Stimulated activated CD4-positive, alpha-beta T cell treated with anti-CD3 and anti-CD28 coated beads, Interleukin-12 subunit alpha, Interleukin-12 subunit beta, amount 100 ng/mL, for 4 hours (primary cell): ENCODE results near the gene PAPPA.

ENCODE experiments used
- DNase-seq: peaks from one replicate; pipeline ENCODE4 v3.0.0-alpha.2; 2020

PAPPA gene, protein sequence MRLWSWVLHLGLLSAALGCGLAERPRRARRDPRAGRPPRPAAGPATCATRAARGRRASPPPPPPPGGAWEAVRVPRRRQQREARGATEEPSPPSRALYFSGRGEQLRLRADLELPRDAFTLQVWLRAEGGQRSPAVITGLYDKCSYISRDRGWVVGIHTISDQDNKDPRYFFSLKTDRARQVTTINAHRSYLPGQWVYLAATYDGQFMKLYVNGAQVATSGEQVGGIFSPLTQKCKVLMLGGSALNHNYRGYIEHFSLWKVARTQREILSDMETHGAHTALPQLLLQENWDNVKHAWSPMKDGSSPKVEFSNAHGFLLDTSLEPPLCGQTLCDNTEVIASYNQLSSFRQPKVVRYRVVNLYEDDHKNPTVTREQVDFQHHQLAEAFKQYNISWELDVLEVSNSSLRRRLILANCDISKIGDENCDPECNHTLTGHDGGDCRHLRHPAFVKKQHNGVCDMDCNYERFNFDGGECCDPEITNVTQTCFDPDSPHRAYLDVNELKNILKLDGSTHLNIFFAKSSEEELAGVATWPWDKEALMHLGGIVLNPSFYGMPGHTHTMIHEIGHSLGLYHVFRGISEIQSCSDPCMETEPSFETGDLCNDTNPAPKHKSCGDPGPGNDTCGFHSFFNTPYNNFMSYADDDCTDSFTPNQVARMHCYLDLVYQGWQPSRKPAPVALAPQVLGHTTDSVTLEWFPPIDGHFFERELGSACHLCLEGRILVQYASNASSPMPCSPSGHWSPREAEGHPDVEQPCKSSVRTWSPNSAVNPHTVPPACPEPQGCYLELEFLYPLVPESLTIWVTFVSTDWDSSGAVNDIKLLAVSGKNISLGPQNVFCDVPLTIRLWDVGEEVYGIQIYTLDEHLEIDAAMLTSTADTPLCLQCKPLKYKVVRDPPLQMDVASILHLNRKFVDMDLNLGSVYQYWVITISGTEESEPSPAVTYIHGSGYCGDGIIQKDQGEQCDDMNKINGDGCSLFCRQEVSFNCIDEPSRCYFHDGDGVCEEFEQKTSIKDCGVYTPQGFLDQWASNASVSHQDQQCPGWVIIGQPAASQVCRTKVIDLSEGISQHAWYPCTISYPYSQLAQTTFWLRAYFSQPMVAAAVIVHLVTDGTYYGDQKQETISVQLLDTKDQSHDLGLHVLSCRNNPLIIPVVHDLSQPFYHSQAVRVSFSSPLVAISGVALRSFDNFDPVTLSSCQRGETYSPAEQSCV (N-terminal part only)

DNA sequence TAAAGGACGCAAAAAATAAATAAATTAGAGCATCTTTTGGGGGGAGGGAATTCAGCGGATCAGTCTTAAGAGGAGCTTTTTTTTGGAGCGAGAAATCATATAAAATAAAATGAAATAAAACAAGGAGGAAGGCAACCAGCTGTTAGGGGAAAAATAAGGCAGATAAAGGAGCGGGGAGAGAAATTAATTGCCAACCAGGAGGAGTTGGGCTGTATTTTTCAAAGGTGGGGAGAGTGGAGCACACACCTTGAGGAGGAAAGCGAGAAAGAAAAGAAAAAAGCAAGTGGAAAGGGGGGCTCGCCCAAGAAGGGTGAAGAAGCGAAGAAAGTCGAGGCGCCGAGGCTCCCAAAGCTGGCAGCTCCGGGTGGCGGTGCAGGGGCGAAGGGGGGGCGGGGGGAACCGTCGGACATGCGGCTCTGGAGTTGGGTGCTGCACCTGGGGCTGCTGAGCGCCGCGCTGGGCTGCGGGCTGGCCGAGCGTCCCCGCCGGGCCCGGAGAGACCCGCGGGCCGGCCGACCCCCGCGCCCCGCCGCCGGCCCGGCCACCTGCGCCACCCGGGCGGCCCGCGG lies at the start of gene PAPPA:
PAPPA (plus strand) TSS at position 27 of the 569 bp plus-strand sequence; CDS start at position 409, 382 bp downstream.
- no peak for DNase-seq

DNA sequence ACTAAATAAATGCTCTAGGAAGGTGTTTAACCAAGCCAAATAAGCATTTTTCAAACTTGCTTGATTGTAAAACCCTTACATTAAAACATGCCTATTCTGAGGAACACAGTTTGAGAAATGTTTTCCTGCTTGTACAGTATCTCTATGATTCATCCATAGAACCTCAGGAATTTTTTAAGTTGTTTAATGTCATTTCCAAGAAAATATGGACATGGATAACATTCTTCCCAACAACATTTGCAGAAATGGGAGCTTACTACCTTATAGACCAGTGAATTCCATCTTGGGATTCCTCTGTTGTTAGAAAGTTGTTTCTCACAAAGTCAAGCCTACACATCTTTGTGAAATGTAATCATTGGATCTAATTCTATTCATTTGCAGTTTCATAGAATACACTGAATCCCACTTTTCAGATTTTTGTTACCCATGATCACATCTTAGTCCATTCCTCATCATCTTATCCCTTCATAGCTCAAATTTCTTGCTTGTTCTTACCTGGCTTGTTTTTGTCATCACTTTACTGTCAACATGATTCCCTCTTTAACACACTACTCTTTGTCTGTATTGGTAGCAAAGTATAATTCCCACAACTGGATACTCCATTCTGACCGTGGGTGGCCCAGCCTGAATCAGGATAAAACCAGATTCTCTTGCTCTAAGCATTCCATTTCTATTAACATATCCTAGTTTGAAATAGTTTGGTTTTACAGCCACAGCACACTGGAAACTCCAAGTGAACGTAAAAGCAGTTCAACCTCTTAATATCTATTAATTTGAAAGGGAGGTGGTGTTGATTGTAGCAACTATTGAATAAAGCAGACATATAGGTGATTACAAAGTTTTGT lies 49.4 kb upstream of the PAPPA start:
- DNase-seq: no peak

DNA sequence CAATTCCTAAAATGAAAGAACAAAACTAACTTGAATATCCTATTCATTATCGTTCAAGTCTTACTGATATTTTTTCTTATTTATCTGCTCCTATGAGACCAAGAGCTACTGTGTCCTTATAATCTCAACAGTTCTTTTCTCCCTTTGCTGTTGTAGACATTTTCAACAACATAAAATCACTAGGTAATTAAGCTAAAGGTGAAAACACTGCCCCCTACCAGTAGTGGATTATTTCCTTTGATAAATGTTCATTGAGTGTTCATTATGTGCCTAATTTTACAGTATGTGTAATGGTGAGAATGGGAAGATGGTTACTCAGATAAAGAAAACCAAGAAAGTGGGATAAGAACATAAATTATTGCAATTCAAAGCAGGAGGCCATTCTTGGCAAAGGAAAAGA lies 41.4 kb upstream of the PAPPA start:
- DNase-seq: no peak

DNA sequence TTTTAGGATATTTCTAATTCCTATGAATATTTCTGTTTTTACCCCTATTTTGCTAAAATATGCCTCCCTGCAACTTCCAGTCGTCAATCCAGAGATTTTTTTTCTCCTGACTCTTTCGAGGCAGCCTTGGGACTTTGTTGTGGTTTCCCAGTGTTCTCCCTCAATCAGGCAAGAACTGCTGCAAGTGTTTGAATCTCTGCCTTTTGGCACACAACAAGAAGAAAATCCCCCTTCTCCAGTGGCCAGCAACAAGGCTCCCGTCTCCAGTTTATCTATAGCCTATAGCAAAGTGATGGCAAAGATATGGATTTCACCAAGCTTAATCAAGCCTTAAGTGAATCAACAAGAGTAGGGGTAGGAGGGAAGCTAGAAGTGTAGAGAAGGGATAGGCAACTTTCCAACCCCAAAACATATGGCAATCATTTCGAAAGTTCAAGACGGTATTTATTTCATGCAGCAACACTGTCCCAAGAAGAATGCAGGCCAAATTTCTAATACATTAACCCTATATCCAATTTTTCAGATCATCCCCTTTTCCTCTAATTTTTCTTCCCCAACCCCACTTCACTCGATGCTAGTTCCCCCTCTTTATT lies 37.7 kb upstream of the PAPPA start:
- no peak for DNase-seq

DNA sequence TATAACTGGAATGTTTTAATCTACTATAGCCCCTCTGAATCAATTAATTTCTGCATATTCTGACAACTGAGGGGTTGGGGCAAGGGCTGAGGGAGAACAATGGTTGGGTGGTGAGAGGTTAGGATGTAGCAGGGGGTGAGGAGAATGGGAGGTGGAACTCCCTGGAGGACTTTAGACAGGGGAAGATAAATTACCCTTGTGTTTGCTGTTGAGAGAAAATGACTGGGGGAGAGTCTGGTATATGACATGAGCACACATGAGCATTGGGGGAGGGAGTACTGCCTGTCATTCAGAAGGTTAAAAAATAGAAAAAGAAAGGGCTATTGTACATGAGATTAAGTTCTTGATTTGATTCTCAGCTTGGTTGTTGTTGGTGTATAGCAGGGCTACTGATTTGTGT lies 37.2 kb upstream of the PAPPA start:
- DNase-seq: no peak

DNA sequence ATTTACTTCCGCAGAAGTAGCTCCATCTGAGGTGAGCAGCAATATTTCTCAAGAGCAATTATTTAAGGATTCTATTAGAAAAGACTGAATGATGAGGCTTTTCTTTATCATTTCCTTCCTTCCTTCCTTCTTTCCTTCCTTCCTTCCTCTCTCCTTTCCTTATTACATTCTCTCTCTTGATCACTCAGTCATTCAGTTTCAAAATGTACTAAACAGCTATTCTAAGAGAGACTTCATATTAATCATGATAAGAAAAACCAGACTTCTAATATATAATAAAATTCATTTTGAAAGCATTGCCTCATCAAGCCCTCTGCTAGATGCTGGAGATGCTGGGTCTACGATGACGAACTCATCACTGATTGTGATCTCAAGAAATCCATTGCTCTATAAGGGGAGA lies 30.4 kb upstream of the PAPPA start:
- DNase-seq: no peak

DNA sequence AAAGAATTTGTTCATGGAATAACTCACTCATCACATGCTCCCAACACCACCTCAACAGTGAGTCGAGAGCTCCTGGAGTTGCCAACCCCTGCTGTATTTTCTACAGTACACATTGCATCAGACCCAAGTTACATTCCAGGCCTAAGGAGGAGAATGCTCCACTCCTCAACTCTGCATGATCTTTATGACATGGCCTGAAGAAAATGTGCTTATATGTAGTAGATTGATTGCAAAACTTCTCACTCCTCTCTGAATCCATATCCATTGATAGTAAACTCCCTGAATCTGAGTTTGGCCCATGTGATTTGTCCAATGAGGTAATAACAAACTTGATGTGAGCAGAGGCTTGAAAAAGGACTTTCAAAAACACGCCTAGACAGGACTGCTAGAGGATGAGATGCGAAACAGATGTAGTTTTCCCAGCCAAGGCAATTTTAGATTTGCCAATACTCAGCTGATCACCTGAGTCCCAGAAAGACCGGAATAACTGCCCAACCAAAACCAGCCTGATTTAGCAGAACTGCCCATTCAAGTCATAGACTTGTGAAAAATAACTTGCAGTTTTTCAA lies 29.0 kb upstream of the PAPPA start:
- DNase-seq: no peak

DNA sequence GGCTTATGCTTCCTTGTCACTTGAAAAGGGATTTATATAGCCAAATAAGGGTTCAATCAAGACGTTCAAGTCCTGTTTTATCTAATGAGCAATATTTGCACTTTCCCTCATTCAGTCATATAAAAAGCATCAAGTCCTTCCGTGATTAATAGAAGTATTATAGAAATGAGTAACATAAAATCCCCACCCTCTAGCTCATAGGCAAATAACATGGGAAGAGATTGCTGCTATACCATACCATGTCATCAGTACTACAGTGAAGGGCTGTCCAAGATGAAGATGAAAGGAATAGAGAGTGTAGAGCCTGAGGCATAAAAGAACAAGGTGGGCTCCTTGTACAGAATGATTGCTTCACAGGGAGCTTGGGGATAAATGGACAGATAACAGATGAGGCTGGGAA lies 20.4 kb upstream of the PAPPA start:
- no peak for DNase-seq

DNA sequence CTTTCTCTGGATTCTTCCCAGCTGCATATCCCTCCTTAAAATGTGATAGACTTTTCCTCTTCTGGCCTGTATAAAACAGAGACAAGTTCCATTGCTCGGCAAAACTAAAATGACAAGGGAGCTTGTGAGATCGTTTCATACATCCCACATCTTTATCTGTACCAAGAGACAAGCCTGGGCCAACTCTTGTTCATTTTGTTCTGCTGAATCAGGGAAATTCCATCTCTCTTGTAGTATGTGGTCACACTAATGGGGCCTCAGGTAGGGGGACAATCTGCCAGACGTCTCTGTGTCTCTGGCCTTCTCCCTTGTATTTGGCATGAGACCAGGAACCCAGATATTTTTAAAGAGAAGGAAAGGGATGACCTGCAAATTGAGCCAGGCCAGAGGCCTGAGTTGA lies 18.6 kb upstream of the PAPPA start:
- no peak for DNase-seq

DNA sequence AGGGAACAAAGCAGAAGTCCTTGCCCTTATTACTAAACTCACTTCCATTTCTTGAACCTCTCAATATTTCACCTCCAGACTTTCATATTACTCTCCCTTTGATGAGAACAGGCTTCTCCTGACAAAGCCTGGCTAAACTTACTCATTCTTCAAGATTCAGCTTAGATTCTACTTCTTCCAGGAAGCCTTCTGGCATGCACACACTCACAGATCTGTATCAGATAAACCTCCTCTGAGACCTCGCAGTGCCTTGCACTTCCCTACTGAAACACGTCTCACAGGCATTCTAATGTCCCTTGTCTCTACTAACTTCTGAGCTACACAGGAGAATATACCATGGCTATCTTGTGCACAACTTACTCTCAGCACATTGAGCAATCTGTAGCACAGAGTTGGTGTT lies 16.6 kb upstream of the PAPPA start:
- DNase-seq: no peak

DNA sequence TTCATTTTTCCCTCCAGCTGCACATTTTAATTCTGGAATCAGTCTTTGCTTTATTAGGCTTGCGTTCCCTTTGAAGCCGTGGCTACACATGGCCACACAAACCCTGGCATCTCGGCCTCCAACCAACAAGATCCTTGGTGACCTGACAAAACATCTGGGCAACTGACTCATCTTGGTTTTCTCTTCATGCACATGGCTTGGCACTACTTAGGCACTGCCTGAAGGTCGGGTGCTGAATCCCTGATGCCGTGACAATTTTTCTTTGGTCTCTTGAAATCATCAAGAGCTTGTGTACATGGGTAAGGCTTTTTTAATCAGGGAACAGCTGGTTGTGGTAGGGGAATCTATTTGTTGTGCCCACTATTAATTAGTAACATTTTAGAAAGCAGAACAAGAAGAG lies 16.0 kb upstream of the PAPPA start:
- no peak for DNase-seq

DNA sequence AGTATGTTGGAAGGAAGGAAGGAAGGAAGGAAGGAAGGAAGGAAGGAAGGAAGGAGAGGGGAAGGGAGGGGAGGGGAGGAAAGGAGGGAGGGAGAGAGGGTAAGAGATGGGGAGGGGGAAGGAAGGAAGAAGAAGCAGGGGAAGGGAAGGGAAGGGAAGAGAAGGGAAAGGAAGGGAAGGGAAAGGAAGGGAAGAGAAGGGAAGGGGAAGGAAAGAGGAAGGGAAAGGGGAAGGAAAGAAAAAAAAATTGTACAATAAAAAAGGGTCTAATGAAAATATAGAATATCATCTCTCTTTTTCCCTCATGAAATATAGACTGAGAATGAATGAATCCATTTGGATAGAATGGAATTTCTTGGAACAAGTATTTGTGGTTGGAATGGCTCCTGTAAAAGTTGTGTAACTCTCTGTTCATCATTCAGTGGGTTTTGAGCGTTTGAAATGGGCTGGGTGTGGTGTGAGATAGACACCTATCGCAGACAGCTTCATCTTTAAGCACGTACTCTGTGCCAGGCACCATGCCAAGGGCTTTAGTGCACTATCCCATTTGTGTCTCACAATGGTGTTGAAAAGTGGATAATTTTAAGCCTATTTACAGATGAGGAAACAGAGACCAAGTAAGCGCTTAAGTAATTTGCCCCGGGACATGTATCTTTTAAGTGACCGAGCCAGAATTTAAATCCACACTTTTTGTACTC lies 11.6 kb upstream of the PAPPA start:
- no peak for DNase-seq

DNA sequence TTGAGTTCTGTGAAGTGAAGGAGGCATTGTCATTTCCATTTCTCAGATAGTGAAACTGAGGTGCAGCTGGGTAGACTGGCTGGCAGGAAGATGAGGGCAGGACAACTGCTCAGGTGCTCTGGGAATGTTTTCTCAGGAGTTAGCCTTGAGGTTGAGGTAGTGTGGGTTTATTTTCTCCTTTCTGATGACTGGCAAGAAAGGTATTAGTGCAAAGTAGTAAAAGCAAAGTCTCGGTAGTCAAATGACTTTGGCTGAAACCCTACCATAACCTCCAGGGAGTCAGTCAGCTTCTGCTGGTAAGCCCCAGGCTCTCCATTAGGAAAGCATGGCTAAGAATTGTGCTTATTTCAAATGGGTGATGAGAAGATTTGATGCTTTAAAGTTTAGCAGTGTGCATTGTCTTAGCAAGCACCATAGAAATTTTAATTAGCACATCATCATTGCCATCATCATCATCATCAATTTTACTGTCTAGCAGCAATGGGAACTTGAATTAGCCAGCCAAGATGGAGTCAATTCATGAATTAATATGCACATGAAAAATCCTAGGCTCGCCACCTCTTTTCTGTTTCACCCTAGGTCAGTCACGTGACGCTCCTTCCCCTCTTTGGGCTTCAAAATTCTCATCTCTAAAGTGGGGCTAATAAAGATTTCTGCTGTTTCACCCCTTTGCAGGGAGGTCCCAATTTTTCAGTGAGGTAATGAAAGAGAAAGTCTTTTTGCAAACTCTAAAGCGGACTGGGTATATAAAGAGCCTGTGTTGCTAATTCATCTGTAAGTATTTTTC lies 10.7 kb upstream of the PAPPA start:
- DNase-seq: no peak

DNA sequence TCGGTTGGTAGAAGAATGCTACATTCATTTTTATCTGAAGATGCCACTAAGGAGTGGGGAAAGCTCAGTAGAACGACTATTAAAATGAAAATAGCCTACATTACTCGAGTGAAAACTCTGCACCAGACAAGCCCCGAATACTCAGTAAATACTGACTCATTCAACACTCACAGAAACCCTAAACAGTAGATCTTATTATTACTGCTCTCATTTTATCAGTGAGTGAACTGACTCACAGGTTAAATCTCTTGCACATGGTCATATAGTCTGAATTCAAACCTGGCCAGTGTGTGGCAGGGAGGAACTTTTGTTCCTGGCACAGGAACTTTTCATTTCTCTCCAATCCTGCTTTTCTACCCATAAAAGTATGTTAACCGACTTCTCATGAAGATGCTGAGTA lies 9.6 kb upstream of the PAPPA start:
- DNase-seq: no peak

DNA sequence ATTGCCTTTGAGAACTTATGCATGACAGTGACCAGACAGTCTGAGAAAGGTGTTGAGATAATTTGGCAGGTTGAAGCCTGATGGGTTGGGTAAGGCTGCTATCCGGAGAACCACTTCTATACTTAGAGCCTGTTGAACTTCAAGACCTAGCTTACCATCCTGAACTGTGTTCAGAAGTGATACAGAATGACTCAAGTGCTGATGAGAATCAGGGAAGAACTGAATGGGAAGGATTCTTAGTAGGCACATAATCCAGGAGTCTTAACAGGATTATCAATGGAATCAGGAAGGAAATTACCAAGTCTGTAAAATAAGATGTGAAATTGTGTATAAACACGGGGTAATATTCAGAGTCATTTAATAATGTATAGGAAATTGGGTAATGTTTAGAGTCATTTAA lies 9.0 kb upstream of the PAPPA start:
- no peak for DNase-seq

DNA sequence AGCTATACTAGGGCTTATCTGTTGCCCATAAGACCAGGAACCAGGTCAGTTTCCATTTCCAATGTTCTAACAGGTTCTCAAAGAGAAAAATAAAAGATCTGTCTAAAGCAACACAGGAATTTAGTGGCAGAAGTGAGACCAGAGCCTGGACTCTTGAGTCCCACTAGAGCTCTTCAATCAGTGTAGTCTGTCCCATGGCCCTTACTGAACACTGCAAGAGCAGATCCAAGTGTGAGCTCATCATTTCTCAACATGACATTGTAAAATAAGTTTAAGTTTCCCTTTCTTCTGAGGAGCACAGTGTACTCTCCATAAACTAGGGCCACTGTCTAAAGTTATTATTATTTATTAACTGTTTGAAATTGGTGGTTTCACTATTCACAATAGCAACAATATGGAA lies 8.6 kb upstream of the PAPPA start:
- no peak for DNase-seq

DNA sequence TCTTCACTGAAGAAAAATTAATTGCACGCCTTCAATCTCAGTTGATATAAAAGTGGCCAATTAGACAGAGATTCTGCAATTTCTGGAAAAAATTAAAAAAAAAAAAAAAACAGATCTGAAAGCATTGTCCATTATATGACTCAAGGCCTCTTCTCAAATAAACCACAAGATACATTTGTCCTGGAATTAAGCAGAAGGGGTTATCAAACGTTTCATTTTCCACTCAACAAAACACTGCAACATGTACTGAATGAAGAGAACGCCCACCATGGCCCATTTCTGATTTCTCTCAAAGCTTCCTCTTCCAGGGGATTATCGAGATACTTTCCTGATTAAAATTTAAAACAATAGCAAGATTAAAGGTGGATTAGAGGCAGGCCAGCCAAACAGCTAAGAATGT lies 5.8 kb upstream of the PAPPA start:
- no peak for DNase-seq

DNA sequence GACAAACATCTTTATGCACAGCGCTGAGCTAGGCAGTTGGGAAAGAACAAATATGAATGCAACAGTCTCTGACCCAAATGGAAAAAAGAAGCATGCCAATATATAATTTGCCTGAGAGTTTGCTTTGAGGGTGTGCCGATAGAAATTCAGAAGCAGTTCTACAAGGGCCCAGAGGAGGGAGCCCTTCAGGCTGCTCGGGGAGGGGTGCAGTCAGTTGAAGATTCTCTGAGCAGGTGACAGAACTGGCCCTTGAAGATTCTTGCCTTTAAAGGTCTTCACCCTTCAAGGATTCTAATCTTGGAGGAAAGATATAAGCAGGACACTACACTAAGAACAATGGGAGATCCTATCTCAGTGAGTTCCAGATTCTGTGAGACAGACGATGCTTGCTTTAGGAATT lies 3.7 kb upstream of the PAPPA start:
- DNase-seq: no peak

DNA sequence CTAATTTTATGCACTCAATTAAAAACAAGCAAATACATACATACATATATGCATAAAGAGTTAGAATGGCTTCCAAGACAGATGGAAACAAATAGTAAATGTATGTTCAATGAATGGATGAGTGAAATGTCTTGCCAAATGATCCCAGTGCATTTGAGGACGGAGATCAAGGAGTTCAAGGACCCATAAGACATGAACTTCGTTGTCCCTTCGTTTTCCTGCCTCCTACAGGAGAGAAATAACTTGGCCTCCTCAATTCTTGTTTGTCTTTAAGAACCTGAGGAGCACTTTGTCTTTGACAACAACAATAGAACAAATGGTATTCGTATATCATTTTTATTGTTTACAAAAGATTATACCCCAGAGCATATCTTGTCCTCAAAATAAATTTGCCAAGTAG lies 2.4 kb upstream of the PAPPA start:
- no peak for DNase-seq

DNA sequence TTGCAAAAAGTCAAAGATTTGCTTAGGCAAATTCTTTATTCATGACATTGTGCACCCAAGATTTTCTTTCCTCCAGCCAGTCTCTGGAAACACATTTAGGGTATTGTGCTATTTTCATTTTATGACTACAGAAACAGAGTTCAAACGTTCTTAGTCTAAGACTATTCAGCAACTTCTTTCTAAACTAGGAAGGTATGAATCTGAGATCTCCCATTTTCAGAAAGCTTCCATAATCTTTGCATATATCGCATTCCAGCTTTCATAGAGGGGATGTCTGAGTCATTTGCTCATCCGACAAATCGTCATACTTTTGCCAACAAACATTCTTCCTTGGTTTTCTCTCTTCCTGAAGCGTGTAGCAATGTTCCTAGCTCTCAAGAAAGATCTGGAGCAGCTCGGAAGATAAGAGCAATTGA lies 1.6 kb upstream of the PAPPA start:
- no peak for DNase-seq
